Esophagus (tissue), 2 donors: ENCODE data around the gene ITPR2. TPM values are rescaled to one million over a fixed set of nuclear protein-coding genes. Genes with fewer than 3 reads are reported as not detected.

Experiments
- H3K27ac ChIP-seq, 2 donors: one replicate each; pipeline ENCODE4 v1.5.1; 2013; ENCODE audit warnings: low read depth in 2 of 2, mild to moderate bottlenecking in 2 of 2, inconsistent platforms in 1 of 2, low read length in 1 of 2, moderate library complexity in 1 of 2
- H3K27me3 ChIP-seq, 2 donors: one replicate each; pipeline ENCODE4 v1.6.1; 2013; ENCODE audit warnings: low read length in 2 of 2, control low read depth in 1 of 2, mild to moderate bottlenecking in 1 of 2; ENCODE audit not compliant: insufficient read depth in 2 of 2, control insufficient read depth in 1 of 2
- H3K36me3 ChIP-seq, 2 donors: one replicate each; pipeline ENCODE4 v1.6.1; 2013; ENCODE audit warnings: low read length in 1 of 2; ENCODE audit not compliant: control insufficient read depth in 2 of 2, insufficient read depth in 2 of 2
- H3K4me1 ChIP-seq, 2 donors: one replicate each; pipeline ENCODE4 v1.6.1; 2013; ENCODE audit warnings: low read length in 1 of 2; ENCODE audit not compliant: control insufficient read depth in 2 of 2, insufficient read depth in 2 of 2
- H3K4me3 ChIP-seq, 2 donors: one replicate each; pipeline ENCODE4 v1.5.1; 2013; ENCODE audit warnings: low read length in 2 of 2, mild to moderate bottlenecking in 2 of 2, low read depth in 1 of 2, moderate library complexity in 1 of 2
- H3K9me3 ChIP-seq, 2 donors: one replicate each; pipeline ENCODE4 v1.6.1; 2013; ENCODE audit warnings: mild to moderate bottlenecking in 2 of 2, low read depth in 1 of 2, low read length in 1 of 2, moderate library complexity in 1 of 2; ENCODE audit not compliant: control insufficient read depth in 2 of 2, insufficient read depth in 1 of 2
- WGBS, 2 donors: extraction: QIAGEN DNeasy Blood & Tissue Kit; methylation state at CpG; one replicate each; pipeline ENCODE4 v1.1.7; 2013; 5-methylcytosine and 5-hydroxymethylcytosine counted together
- polyA plus RNA-seq, 2 donors: library from polyadenylated mRNA; stranded (reverse); fragments of 200-250 nt; gene quantifications; one replicate each; pipeline ENCODE4 v1.2.3, GENCODE V29; 2013
- donor health status: healthy with polysubstance abuse.
- donor health status: Bipolar disorder and iron deficiency.

The ITPR2 gene
- polyA plus RNA-seq, 2 donors, result 4.8 to 5.7 TPM

GRCh38 chr12:26828280-26829073 is 4.5 kb downstream of the ITPR2 start:
- no peak overlapping the region for H3K27ac ChIP-seq
- WGBS, 2 donors, result 86 to 89% methylated on average over 7 of the region's 7 CpGs
- H3K4me1 ChIP-seq, result peaks cover 0 to 2% of the 10 kb centered on the region in 2 donors
- H3K36me3 ChIP-seq, result no peaks in the 10 kb centered on the region
- no peaks in the 10 kb centered on the region for H3K9me3 ChIP-seq
- no peaks in the 10 kb centered on the region for H3K27me3 ChIP-seq
- H3K4me3 ChIP-seq, result no peak overlapping the region

- Histone ChIP-seq H3K36me3 (no peaks in the 10 kb centered on the region), H3K9me3 (no peaks in the 10 kb centered on the region), H3K4me1 (peaks cover 0 to 2% of the 10 kb centered on the region in 2 donors), H3K4me3 (no peak overlapping the region), H3K27ac (no peak overlapping the region), H3K27me3 (no peaks in the 10 kb centered on the region)
- WGBS, 2 donors, result 98 to 99% methylated on average over 5 of the region's 5 CpGs
These were observed 6.6 kb downstream of the ITPR2 start for GRCh38 chr12:26826437-26826836.

- no peaks in the 10 kb centered on the region for H3K27me3 ChIP-seq
- peaks cover 0 to 2% of the 10 kb centered on the region in 2 donors for H3K4me1 ChIP-seq
- no peak overlapping the region for H3K27ac ChIP-seq
- H3K9me3 ChIP-seq, result no peaks in the 10 kb centered on the region
- no peaks in the 10 kb centered on the region for H3K36me3 ChIP-seq
- H3K4me3 ChIP-seq, result no peak overlapping the region
- WGBS, 2 donors, result 76 to 85% methylated on average over 1 of the region's 1 CpG
These were observed 7.5 kb downstream of the ITPR2 start for GRCh38 chr12:26825459-26826016.

GRCh38 chr12:26823390-26823789 is 9.6 kb downstream of the ITPR2 start:
- Histone ChIP-seq H3K27ac (no peak overlapping the region), H3K9me3 (no peaks in the 10 kb centered on the region), H3K36me3 (no peaks in the 10 kb centered on the region), H3K4me3 (no peak overlapping the region), H3K27me3 (no peaks in the 10 kb centered on the region), H3K4me1 (no peaks in the 10 kb centered on the region)
- 55 to 67% methylated on average over 2 of the region's 2 CpGs for WGBS, 2 donors

- Histone ChIP-seq H3K27ac (no peak overlapping the region), H3K9me3 (no peaks in the 10 kb centered on the region), H3K27me3 (no peaks in the 10 kb centered on the region), H3K4me3 (no peak overlapping the region), H3K4me1 (no peaks in the 10 kb centered on the region), H3K36me3 (no peaks in the 10 kb centered on the region)
- WGBS, 2 donors, result 89 to 92% methylated on average over 2 of the region's 2 CpGs
These were observed 11.0 kb downstream of the ITPR2 start for GRCh38 chr12:26822026-26822425.

- H3K4me3 ChIP-seq, result no peak overlapping the region
- H3K27ac ChIP-seq, result no peak overlapping the region
- H3K36me3 ChIP-seq, result no peaks in the 10 kb centered on the region
- no peaks in the 10 kb centered on the region for H3K4me1 ChIP-seq
- no peaks in the 10 kb centered on the region for H3K9me3 ChIP-seq
- WGBS, 2 donors, result 71 to 80% methylated on average over 4 of the region's 4 CpGs
- no peaks in the 10 kb centered on the region for H3K27me3 ChIP-seq
These were observed 11.7 kb downstream of the ITPR2 start for GRCh38 chr12:26821212-26821701.

- no peaks in the 10 kb centered on the region for H3K27me3 ChIP-seq
- H3K36me3 ChIP-seq, result no peaks in the 10 kb centered on the region
- no peaks in the 10 kb centered on the region for H3K9me3 ChIP-seq
- no peaks in the 10 kb centered on the region for H3K4me1 ChIP-seq
- WGBS, 2 donors, result 59 to 94% methylated on average over 2 of the region's 2 CpGs
- no peak overlapping the region for H3K4me3 ChIP-seq
- H3K27ac ChIP-seq, result no peak overlapping the region
These were observed 14.4 kb downstream of the ITPR2 start for GRCh38 chr12:26818636-26819035.

GRCh38 chr12:26818201-26818600 is 14.8 kb downstream of the ITPR2 start:
- WGBS, 2 donors, result 83 to 95% methylated on average over 3 of the region's 3 CpGs
- Histone ChIP-seq H3K9me3 (no peaks in the 10 kb centered on the region), H3K4me1 (no peaks in the 10 kb centered on the region), H3K36me3 (no peaks in the 10 kb centered on the region), H3K27ac (no peak overlapping the region), H3K27me3 (no peaks in the 10 kb centered on the region), H3K4me3 (no peak overlapping the region)

GRCh38 chr12:26817183-26817591 is 15.8 kb downstream of the ITPR2 start:
- Histone ChIP-seq H3K27me3 (no peaks in the 10 kb centered on the region), H3K27ac (no peak overlapping the region), H3K4me3 (no peak overlapping the region), H3K36me3 (no peaks in the 10 kb centered on the region), H3K4me1 (no peaks in the 10 kb centered on the region), H3K9me3 (no peaks in the 10 kb centered on the region)
- 69 to 71% methylated on average over 4 of the region's 4 CpGs for WGBS, 2 donors

GRCh38 chr12:26813812-26814211 is 19.2 kb downstream of the ITPR2 start:
- Histone ChIP-seq H3K9me3 (no peaks in the 10 kb centered on the region), H3K4me1 (peaks cover 0 to 3% of the 10 kb centered on the region in 2 donors), H3K36me3 (no peaks in the 10 kb centered on the region), H3K27ac (no peak overlapping the region), H3K4me3 (no peak overlapping the region), H3K27me3 (no peaks in the 10 kb centered on the region)
- 82 to 84% methylated on average over 7 of the region's 7 CpGs for WGBS, 2 donors
